Mesendoderm (in vitro differentiated cells): ENCODE measurements around the gene LRFN2.

ENCODE experiments used
- DNase-seq: peaks from one replicate; pipeline ENCODE4 v3.0.0; 2013
- H2AK5ac ChIP-seq: 2 replicates; pipeline ENCODE4 v1.6.1; 2013; ENCODE audit warnings: low read length, inconsistent platforms
- H2BK120ac ChIP-seq: 2 replicates; pipeline ENCODE4 v1.6.1; 2013; ENCODE audit warnings: low read depth, mild to moderate bottlenecking, low read length, moderate library complexity, mixed read lengths
- H2BK15ac ChIP-seq: replicated peaks from 2 replicates; pipeline ENCODE4 v1.6.1; 2013; ENCODE audit warnings: low read depth, mild to moderate bottlenecking, moderate library complexity
- H2BK5ac ChIP-seq: 2 replicates; pipeline ENCODE4 v1.6.1; 2013; ENCODE audit warnings: low read length, inconsistent platforms
- H3K18ac ChIP-seq: 2 replicates; pipeline ENCODE4 v1.6.1; 2013; ENCODE audit warnings: mild to moderate bottlenecking, low read length, mixed read lengths
- H3K23ac ChIP-seq: one replicate; pipeline ENCODE4 v1.6.1; 2013; ENCODE audit warnings: low read length
- H3K27ac ChIP-seq: 2 replicates; pipeline ENCODE4 v1.5.1; 2013; ENCODE audit warnings: low read depth, mild to moderate bottlenecking, inconsistent platforms, low read length, moderate library complexity
- H3K27me3 ChIP-seq: 2 replicates; pipeline ENCODE4 v1.6.1; 2013; ENCODE audit warnings: low read length, control low read depth, mild to moderate bottlenecking, inconsistent platforms; ENCODE audit not compliant: insufficient read depth, poor library complexity
- H3K36me3 ChIP-seq: 2 replicates; pipeline ENCODE4 v1.6.1; 2013; ENCODE audit warnings: low read length, inconsistent platforms; ENCODE audit not compliant: control insufficient read depth, insufficient read depth
- H3K4ac ChIP-seq: one replicate; pipeline ENCODE4 v1.6.1; 2013; ENCODE audit warnings: low read depth, mild to moderate bottlenecking, low read length, moderate library complexity
- H3K4me1 ChIP-seq: 2 replicates; pipeline ENCODE4 v1.6.1; 2013; ENCODE audit warnings: low read depth, low read length, inconsistent platforms; ENCODE audit not compliant: control insufficient read depth
- H3K4me2 ChIP-seq: 2 replicates; pipeline ENCODE4 v1.6.1; 2013; ENCODE audit warnings: low read length
- H3K4me3 ChIP-seq: 2 replicates; pipeline ENCODE4 v1.5.1; 2013; ENCODE audit warnings: mild to moderate bottlenecking, low read length
- H3K56ac ChIP-seq: one replicate; pipeline ENCODE4 v1.6.1; 2013; ENCODE audit warnings: low read length
- H3K79me1 ChIP-seq: 2 replicates; pipeline ENCODE4 v1.6.1; 2013; ENCODE audit warnings: low read length, inconsistent platforms
- H3K79me2 ChIP-seq: 2 replicates; pipeline ENCODE4 v1.6.1; 2013; ENCODE audit warnings: mild to moderate bottlenecking, low read length; ENCODE audit not compliant: control insufficient read depth, insufficient read depth
- H3K9ac ChIP-seq: 2 replicates; pipeline ENCODE4 v1.6.1; 2013; ENCODE audit warnings: low read length, inconsistent platforms
- H4K5ac ChIP-seq: one replicate; pipeline ENCODE4 v1.6.1; 2013; ENCODE audit warnings: low read length
- H4K8ac ChIP-seq: one replicate; pipeline ENCODE4 v1.6.1; 2013; ENCODE audit warnings: low read depth, mild to moderate bottlenecking, control low read depth, low read length, moderate library complexity
- WGBS: extraction: QIAGEN DNeasy Blood & Tissue Kit; methylation state at CpG from one replicate; pipeline ENCODE4 v1.1.7; 2013; ENCODE audit warnings: low lambda C conversion rate, missing lambda C conversion rate; ENCODE audit not compliant: insufficient coverage; ENCODE audit errors: extremely low coverage; 5-methylcytosine and 5-hydroxymethylcytosine counted together

LRFN2 gene

GRCh38 chr6:40489798-40490197 is 97.4 kb downstream of the LRFN2 start:
- no peak overlapping the region for H3K9ac ChIP-seq
- H2BK120ac ChIP-seq, result no peak overlapping the region
- H3K4me2 ChIP-seq, result no peak overlapping the region
- no peak overlapping the region for H2BK15ac ChIP-seq
- no peak overlapping the region for H3K4me3 ChIP-seq
- no peak overlapping the region for H3K27ac ChIP-seq
- H3K79me2 ChIP-seq, result no peaks in the 10 kb centered on the region
- H3K4ac ChIP-seq, result no peak overlapping the region
- no peaks in the 10 kb centered on the region for H3K36me3 ChIP-seq
- no peak overlapping the region for H4K8ac ChIP-seq
- no peaks in the 10 kb centered on the region for H3K79me1 ChIP-seq
- H2BK5ac ChIP-seq, result no peak overlapping the region
- DNase-seq, result no peak
- no peaks in the 10 kb centered on the region for H3K4me1 ChIP-seq
- no peak overlapping the region for H3K18ac ChIP-seq
- no peaks in the 10 kb centered on the region for H3K27me3 ChIP-seq
- H4K5ac ChIP-seq, result no peak overlapping the region
- WGBS, result no CpG with 5 or more reads among the region's 9 CpGs
- H3K23ac ChIP-seq, result no peak overlapping the region
- H3K56ac ChIP-seq, result no peak overlapping the region
- no peak overlapping the region for H2AK5ac ChIP-seq

DNA sequence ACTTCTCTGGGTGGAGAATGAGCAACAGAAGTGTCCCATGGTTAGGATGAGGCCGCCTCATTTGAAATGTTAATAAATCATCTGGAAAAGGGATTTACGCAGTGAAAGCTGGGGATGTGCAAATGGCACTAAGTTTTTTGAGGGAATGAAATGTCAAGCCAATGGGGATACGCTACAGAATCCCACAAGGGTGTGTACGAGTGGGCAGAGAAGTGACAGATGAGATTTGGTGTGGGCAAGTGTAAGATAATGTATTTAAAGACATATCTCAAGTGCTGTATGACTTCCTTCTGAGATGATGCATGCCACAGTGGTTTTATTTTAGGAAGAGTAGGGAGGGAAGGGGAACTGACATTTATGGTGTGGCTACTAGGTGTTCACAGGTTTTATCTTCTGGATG is 100.6 kb downstream of the LRFN2 start:
- Histone ChIP-seq H2BK15ac (no peak overlapping the region), H3K18ac (no peak overlapping the region), H3K4me1 (no peaks in the 10 kb centered on the region), H3K23ac (no peak overlapping the region), H3K4ac (no peak overlapping the region), H3K4me3 (no peak overlapping the region), H3K36me3 (no peaks in the 10 kb centered on the region), H2BK120ac (no peak overlapping the region), H3K27me3 (no peaks in the 10 kb centered on the region), H2BK5ac (no peak overlapping the region), H3K27ac (no peak overlapping the region), H3K79me2 (no peaks in the 10 kb centered on the region), H2AK5ac (no peak overlapping the region), H3K4me2 (no peak overlapping the region), H3K79me1 (no peaks in the 10 kb centered on the region), H3K9ac (no peak overlapping the region), H3K56ac (no peak overlapping the region), H4K8ac (no peak overlapping the region), H4K5ac (no peak overlapping the region)
- DNase-seq, result no peak
- WGBS, result no CpG with 5 or more reads among the region's 4 CpGs

GRCh38 chr6:40485795-40486194 is 101.4 kb downstream of the LRFN2 start:
- Histone ChIP-seq H3K27ac (no peak overlapping the region), H2BK15ac (no peak overlapping the region), H2AK5ac (no peak overlapping the region), H3K4me2 (no peak overlapping the region), H3K27me3 (no peaks in the 10 kb centered on the region), H3K79me1 (no peaks in the 10 kb centered on the region), H4K5ac (no peak overlapping the region), H3K36me3 (no peaks in the 10 kb centered on the region), H4K8ac (no peak overlapping the region), H2BK120ac (no peak overlapping the region), H3K23ac (no peak overlapping the region), H3K4me3 (no peak overlapping the region), H3K4me1 (no peaks in the 10 kb centered on the region), H3K56ac (no peak overlapping the region), H2BK5ac (no peak overlapping the region), H3K4ac (no peak overlapping the region), H3K9ac (no peak overlapping the region), H3K18ac (no peak overlapping the region), H3K79me2 (no peaks in the 10 kb centered on the region)
- WGBS, result no CpG with 5 or more reads among the region's 2 CpGs
- DNase-seq, result no peak

DNA sequence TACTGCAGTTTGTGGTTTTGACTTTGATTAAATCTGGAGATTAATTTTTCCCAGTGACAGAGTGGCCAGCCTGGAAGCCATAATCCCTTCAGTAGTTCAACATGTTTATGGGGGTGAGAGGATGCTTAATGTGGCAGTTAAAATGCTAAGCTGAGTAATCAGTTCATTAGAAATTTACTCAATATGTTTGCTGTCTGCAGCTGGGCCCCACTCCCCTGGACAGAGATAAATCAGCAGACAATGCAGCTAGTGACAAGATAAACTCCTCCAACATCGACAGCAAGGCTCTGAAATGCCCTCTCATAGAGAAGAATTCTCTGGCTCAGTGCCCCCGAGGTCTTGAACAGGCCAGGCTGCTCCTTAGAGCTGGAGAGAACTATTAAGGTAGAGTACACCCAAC is 101.9 kb downstream of the LRFN2 start:
- Histone ChIP-seq H3K27me3 (no peaks in the 10 kb centered on the region), H2AK5ac (no peak overlapping the region), H2BK120ac (no peak overlapping the region), H2BK5ac (no peak overlapping the region), H3K4me1 (no peaks in the 10 kb centered on the region), H3K4me2 (no peak overlapping the region), H3K4me3 (no peak overlapping the region), H3K79me2 (no peaks in the 10 kb centered on the region), H4K8ac (no peak overlapping the region), H2BK15ac (no peak overlapping the region), H3K9ac (no peak overlapping the region), H3K79me1 (no peaks in the 10 kb centered on the region), H3K18ac (no peak overlapping the region), H3K36me3 (no peaks in the 10 kb centered on the region), H3K56ac (no peak overlapping the region), H3K4ac (no peak overlapping the region), H3K27ac (no peak overlapping the region), H4K5ac (no peak overlapping the region), H3K23ac (no peak overlapping the region)
- WGBS, result no CpG with 5 or more reads among the region's 2 CpGs
- DNase-seq, result no peak

- no peak overlapping the region for H2AK5ac ChIP-seq
These were observed 103.1 kb downstream of the LRFN2 start for GRCh38 chr6:40484066-40484465.

GRCh38 chr6:40482532-40482931 is 104.6 kb downstream of the LRFN2 start:
- Histone ChIP-seq H3K4me1 (peaks cover 3% of the 10 kb centered on the region), H3K4me2 (no peak overlapping the region)
- DNase-seq, result peak; percentile 28

More at GRCh38 chr6:40484066-40484465, 103.1 kb downstream of the LRFN2 start:
- H4K5ac ChIP-seq, result no peak overlapping the region
- H3K27me3 ChIP-seq, result no peaks in the 10 kb centered on the region
- H3K4me2 ChIP-seq, result no peak overlapping the region
- no peak overlapping the region for H2BK120ac ChIP-seq
- no peak overlapping the region for H3K27ac ChIP-seq
- no peak overlapping the region for H2BK15ac ChIP-seq
- no peak overlapping the region for H3K56ac ChIP-seq
- no peak overlapping the region for H3K18ac ChIP-seq
- no peak overlapping the region for H2BK5ac ChIP-seq
- no peaks in the 10 kb centered on the region for H3K79me2 ChIP-seq
- H3K9ac ChIP-seq, result no peak overlapping the region
- no peak overlapping the region for H4K8ac ChIP-seq
- H3K4me1 ChIP-seq, result no peaks in the 10 kb centered on the region
- H3K4ac ChIP-seq, result no peak overlapping the region
- no peaks in the 10 kb centered on the region for H3K36me3 ChIP-seq
- WGBS, result no CpG with 5 or more reads among the region's 7 CpGs
- H3K23ac ChIP-seq, result no peak overlapping the region
- H3K79me1 ChIP-seq, result no peaks in the 10 kb centered on the region
- DNase-seq, result no peak
- no peak overlapping the region for H3K4me3 ChIP-seq

More at GRCh38 chr6:40482532-40482931, 104.6 kb downstream of the LRFN2 start:
- H3K18ac ChIP-seq, result no peak overlapping the region
- H3K23ac ChIP-seq, result no peak overlapping the region
- H2AK5ac ChIP-seq, result no peak overlapping the region
- no peak overlapping the region for H3K9ac ChIP-seq
- no peak overlapping the region for H3K4me3 ChIP-seq
- no peak overlapping the region for H3K27ac ChIP-seq
- no peak overlapping the region for H3K56ac ChIP-seq
- no CpG with 5 or more reads among the region's 7 CpGs for WGBS
- no peak overlapping the region for H2BK5ac ChIP-seq
- H3K79me1 ChIP-seq, result no peaks in the 10 kb centered on the region
- H2BK15ac ChIP-seq, result no peak overlapping the region
- H3K27me3 ChIP-seq, result no peaks in the 10 kb centered on the region
- no peaks in the 10 kb centered on the region for H3K36me3 ChIP-seq
- no peak overlapping the region for H4K5ac ChIP-seq
- H4K8ac ChIP-seq, result no peak overlapping the region
- no peaks in the 10 kb centered on the region for H3K79me2 ChIP-seq
- no peak overlapping the region for H3K4ac ChIP-seq
- no peak overlapping the region for H2BK120ac ChIP-seq
